Urinary bladder (tissue), 4 donors: Measurements from ENCODE around the gene ATP5ME. TPM values are rescaled to one million over a fixed set of nuclear protein-coding genes. Genes with fewer than 3 reads are reported as not detected.
"Not testable (repeated sequence)": the region's sequence is repeated elsewhere in the genome, so short reads cannot be mapped to it uniquely, and the experiment has no call there.

ENCODE experiments used
- DNase-seq: peaks from one replicate; pipeline ENCODE4 v3.0.0-alpha.2; 2015; ENCODE audit errors: extremely low spot score
- H3K27ac ChIP-seq: one replicate; pipeline ENCODE4 v1.5.1; 2013; ENCODE audit warnings: low read depth, mild to moderate bottlenecking, moderate library complexity
- H3K36me3 ChIP-seq: one replicate; pipeline ENCODE4 v1.6.1; 2013; ENCODE audit warnings: mild to moderate bottlenecking, moderate library complexity; ENCODE audit not compliant: insufficient read depth
- H3K4me1 ChIP-seq: one replicate; pipeline ENCODE4 v1.6.1; 2013; ENCODE audit warnings: mild to moderate bottlenecking, moderate library complexity; ENCODE audit not compliant: insufficient read depth
- H3K4me3 ChIP-seq: one replicate; pipeline ENCODE4 v1.5.1; 2013; ENCODE audit warnings: low read depth, low read length
- WGBS: extraction: QIAGEN DNeasy Blood & Tissue Kit; methylation state at CpG from one replicate; pipeline ENCODE4 v1.1.7; 2013; 5-methylcytosine and 5-hydroxymethylcytosine counted together
- polyA plus RNA-seq: library from polyadenylated mRNA; stranded (reverse); fragments of 200-250 nt; gene quantifications from one replicate; pipeline ENCODE4 v1.2.3, GENCODE V29; 2013
- total RNA-seq: library from RNA; depleted of rRNA; stranded (reverse); fragments of >200 nt; gene quantifications from one replicate; pipeline ENCODE4 v1.2.3, GENCODE V29; 2014
- donor health status: healthy with polysubstance abuse.
- donor health status: healthy.

ATP5ME gene
- total and polyA plus RNA-seq, 2 donors: 160 to 430 TPM

DNA sequence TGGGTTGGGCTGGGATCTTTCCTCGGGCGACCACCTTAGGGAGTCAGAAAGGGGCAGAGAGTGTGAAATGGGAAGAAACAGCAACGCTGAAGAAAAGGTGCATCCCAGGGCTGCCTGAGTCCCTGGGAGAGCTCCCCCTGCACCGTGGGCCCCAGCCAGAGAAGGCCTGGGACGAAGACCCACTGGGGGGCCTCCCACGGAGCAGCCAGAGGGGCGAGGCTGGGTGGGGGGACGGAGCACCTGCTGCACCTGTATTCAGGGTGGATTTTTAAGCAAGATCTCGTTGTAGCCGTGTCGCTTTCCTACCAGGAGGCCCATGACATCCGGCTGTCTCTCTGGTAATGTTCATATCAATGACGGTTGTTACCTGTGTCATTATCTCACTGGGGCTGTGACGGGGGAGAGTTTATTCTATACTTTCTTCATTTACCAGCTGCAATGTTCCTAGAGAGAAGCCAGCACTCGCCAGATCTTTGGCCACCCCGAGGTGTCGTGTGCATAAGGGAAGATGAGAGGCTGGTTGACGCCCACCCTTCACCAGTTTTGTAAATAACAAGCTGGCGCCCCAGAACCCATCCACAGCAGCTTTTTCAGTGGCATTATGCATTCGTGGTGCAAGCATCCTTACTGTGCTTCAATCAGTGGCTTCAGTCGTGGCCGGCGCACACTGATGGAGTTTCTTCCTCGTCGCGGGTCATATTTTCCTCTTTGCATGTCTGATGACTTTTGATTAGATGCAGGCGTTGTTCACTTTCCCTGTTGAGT, 25.9 kb upstream of the ATP5ME start:
- no peak for DNase-seq
- 72% methylated on average over 27 of the region's 27 CpGs for WGBS
- H3K36me3 ChIP-seq: no peaks in the 10 kb centered on the region
- H3K4me3 ChIP-seq: no peak overlapping the region
- no peak overlapping the region for H3K27ac ChIP-seq
- H3K4me1 ChIP-seq: no peaks in the 10 kb centered on the region

DNA sequence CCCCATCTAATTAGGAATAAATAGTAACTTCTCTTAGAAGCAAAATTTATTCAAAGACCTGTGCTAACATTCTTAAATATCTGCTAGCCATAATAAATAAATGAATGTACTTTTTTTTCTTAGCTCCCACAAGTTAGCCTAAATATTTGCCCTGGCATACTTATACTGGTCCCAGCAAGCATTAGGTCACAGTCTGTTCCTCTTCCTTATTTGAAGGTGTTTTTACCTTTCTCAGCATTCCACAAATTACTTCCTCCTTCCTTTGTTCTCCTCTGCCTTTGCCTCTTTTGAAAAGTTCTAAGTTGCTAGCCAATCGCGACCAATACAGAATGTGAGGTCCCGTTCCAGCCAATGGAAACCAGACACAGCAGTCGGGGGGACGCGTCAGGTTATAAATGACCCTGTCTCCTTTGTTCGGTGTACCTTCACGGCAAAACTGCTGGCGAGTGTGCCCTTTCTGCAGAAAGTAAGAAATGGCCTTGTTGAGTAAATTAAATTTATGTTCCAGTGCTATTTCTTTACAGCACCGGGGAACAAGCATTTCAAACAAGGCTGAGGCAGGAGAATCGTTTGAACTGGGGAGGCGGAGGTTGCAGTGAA, 20.4 kb upstream of the ATP5ME start:
- not testable (repeated sequence) for H3K36me3 ChIP-seq, H3K4me1 ChIP-seq, DNase-seq, H3K4me3 ChIP-seq, H3K27ac ChIP-seq
- 85% methylated on average over 12 of the region's 12 CpGs for WGBS

DNA sequence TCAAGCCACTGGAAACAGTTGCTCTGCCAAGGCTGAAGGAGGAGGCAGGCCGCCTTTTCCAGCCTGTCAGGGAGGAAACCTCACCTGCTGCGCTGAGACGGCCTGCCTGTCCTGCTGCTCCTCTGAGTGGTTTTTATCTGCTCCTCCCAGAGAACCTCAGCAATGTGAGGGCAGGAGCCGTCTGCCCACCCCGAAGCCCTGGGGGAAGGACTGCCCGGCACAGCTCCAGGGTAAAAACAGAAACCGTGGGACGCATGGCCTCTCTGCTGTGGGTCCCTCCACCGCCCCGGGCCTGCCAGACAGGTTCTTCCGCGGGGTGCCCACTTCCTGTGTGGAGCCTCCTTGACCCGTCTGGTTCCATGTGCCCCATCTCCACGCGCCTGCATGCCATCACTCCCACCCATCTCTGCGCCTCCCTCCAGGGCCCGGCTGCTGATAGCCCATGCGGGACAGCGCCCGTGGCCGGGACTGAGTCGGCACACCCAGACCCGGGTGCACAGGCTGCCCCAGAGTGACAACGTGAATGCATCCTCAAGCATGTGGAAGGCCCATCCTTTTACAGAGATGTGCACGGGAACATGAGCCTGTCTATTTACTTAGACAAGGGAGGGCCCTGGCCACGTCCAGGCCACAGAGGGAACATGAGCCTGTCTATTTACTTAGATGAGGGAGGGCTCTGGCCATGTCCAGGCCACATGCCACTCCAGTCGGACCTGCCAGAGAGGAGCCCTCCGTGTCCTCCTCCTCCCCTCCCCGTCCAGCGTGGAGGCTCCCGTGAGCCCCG, 18.9 kb upstream of the ATP5ME start:
- no peaks in the 10 kb centered on the region for H3K36me3 ChIP-seq
- H3K27ac ChIP-seq: no peak overlapping the region
- WGBS: 72% methylated on average over 32 of the region's 32 CpGs
- H3K4me3 ChIP-seq: no peak overlapping the region
- no peak for DNase-seq
- H3K4me1 ChIP-seq: no peaks in the 10 kb centered on the region

DNA sequence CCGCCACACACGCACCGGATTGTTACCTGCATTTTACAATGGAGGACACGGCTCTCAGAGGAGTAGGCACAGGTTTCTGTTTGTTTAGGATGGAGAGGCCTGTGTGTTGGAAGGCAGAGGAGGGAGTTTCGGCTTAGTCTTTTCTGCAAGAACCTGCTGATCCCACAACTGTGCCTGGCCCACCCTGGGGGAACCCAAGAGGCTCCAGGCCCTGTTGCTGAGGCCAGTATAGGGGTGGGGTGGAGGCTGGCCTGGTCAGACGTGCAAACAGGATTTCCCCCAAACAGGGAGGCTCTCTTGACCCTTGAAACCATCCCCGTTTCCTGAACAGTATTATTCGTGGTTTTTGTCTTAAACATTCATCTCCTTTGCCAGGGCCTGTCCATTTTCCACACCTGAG, 15.6 kb upstream of the ATP5ME start:
- WGBS: 86% methylated on average over 8 of the region's 8 CpGs
- DNase-seq: no peak

DNA sequence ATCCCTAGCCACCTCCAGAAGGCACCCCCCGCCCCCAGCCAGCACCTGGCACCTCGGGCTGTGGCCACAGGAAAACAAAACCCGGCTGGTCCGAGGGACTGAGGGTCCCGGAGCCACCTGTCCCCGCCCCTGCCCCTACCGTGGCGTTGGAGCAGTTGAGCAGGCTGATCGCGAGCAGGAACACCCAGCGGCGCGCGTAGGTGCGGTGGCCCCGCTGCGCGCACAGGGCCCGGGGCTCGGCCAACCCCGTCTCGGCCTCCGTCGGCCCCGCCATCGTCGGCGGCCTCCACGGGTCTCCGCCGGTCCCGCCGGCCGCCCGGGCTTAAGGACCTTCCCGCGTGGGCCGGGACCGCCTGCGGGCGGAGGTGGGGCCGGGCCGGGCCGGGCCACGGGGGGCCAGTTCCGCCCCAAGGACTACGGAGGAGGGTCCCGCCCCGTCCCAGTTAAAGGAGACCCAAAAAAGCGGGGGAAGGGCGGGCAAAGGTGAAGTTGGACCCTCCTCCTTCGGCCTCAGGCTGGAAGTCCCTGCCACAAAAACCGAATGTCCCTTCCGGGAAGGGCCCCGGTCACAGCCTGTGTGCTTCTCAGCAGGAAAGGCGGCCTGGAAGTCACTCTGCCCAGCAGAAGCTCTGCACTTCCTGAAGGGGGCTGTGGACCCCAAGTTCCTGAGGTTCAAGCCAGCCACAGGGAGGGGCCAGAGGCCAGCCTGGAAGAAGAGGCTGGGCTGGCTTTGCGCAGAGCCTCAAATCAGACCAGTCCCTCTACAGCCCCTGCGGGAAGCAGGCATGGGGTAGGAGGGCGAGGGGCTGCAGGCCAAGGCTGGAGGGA, 15.0 kb upstream of the ATP5ME start, which contains the start of gene SLC49A3:
TSS of gene SLC49A3 (minus strand) at position 298 of the 828 bp plus-strand sequence. CDS start at position 274, 24 bp downstream.
- peak within 1 kb of the TSS; percentile 38 for H3K27ac ChIP-seq
- WGBS: 11% methylated on average over 59 of the region's 59 CpGs
- DNase-seq: no peak
- H3K4me1 ChIP-seq: no peaks in the 10 kb centered on the region
- H3K4me3 ChIP-seq: peak within 1 kb of the TSS; percentile 35
- no peaks in the 10 kb centered on the region for H3K36me3 ChIP-seq

More for the DNA sequence above, 15.6 kb upstream of the ATP5ME start:
- H3K4me3 ChIP-seq: no peak overlapping the region
- H3K4me1 ChIP-seq: no peaks in the 10 kb centered on the region
- H3K36me3 ChIP-seq: no peaks in the 10 kb centered on the region
- no peak overlapping the region for H3K27ac ChIP-seq

DNA sequence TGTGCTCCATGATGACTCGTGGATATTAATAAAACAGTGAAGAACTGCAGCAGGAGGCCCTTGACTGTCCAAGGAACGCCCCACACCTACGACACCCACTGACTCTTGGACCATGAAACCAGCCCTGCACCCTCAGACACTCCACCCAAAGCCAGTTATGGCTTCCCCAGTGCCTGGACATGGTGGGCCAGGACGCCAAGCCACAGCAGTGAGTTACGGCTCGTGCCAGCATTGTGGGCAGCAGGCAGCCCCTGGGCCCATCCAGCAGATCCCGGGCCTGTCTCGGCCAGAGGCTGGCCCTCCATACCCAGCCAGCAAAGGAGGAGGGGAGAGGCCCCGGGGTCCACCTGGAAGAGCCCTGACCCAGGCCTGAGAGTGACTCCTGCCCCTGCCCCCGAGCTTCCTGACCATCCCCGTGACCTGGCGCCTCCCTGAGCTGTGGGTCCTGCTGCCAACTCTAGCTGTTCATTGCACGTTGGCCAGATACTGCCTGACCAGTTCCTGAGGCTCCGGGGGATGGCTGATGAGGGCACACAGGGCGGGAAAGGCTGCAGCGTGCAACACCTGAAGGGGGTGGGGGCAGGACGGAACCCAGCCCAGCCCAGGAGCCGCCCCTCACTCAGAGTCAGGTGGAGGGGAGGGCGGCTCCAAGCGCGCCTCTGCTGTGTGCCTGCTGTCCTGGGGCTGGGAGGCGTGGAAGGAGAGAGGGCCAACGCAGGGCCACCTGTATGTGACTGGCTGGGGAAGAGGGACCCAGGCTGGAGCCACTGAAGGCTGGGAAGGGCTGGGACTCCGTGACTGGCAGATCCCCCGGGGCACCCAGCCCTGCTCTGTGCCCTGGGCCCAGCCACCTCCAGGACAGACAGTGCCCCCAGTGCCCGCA, 14.1 kb upstream of the ATP5ME start:
- no peaks in the 10 kb centered on the region for H3K36me3 ChIP-seq
- no peak for DNase-seq
- peak overlapping the region; percentile 38 for H3K27ac ChIP-seq
- H3K4me3 ChIP-seq: peak overlapping the region; percentile 35
- H3K4me1 ChIP-seq: no peaks in the 10 kb centered on the region
- 82% methylated on average over 26 of the region's 26 CpGs for whole genome bisulfite sequencing

DNA sequence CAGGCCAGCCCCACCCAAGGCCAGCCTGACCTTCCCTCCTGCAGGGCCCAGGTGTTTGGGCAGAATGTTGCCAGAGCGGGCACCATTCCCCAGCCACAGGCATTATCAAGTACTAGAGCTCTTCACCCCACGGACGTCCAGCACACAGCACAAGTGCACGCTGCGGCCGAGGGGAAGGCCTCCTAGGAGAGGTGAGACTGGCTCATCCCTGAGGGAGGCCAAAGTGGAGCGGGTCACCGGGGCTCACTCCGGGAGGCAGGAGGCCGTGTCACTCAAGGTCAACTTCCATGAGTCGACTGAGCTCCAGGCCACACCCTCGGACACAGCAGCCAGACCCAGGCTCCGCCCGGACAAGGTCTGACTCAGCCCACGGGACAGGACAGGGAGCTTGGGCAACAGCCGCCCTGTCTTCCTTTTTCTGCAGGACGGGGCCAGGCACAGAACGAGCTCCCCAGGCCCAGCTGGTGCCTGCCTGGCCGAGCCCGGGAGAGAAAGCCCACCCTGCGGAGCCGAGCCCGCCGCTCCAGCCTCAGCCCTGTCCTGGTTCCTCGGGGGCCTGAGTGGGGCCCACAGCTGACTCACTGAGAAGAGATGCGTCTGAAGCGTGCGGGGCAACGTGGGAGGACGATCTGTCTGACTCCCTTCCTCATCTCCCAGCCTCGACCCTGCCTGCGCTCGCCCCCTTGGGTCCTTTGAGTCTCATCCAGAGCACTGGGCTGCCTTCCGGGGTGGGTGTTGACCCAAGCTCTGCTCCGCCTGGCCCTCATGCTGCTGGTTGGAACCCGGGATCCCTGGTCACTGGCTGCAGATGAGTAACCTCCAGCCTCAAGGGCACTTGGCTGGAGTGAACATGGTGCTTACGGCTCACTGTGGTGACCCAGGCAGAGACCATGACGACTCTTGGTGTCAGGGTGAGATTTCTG, 13.2 kb upstream of the ATP5ME start:
- Histone ChIP-seq H3K36me3 (no peaks in the 10 kb centered on the region), H3K4me1 (no peaks in the 10 kb centered on the region), H3K4me3 (no peak overlapping the region), H3K27ac (peak overlapping the region; percentile 76)
- no peak for DNase-seq
- 65% methylated on average over 38 of the region's 38 CpGs for WGBS

DNA sequence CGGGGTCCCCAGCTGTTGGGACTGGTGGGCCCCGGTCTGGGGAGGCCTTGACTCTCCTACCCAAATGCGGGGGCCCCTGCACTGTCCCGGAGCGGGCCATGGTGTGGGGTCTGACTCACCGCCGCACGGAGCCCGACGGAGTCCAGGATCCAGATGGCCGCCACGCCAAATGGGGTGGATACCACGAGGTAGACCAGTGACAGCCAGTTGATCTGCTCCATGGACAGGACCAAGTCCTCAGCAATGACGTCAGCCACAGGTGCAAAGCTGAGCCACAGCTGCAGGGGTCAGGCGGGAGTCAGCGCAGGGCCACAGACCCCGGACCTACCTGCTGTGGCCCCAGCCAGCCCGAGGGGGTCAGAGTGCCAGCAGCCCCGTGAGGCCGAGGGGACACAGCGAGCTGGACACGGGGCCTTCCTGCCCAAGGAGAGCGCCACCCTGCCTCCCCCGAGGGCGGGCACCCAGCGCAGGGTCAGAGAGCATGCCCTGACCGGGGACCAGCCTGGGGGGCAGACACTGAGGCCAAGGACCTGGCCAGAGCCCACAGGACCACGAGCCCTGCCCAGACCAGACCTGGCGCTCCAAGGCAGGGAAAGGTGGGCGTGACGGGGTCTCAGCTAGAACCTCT, 12.5 kb upstream of the ATP5ME start:
- Histone ChIP-seq H3K36me3 (no peaks in the 10 kb centered on the region), H3K4me1 (no peaks in the 10 kb centered on the region), H3K27ac (peak overlapping the region; percentile 11), H3K4me3 (no peak overlapping the region)
- no peak for DNase-seq
- WGBS: 94% methylated on average over 31 of the region's 31 CpGs

DNA sequence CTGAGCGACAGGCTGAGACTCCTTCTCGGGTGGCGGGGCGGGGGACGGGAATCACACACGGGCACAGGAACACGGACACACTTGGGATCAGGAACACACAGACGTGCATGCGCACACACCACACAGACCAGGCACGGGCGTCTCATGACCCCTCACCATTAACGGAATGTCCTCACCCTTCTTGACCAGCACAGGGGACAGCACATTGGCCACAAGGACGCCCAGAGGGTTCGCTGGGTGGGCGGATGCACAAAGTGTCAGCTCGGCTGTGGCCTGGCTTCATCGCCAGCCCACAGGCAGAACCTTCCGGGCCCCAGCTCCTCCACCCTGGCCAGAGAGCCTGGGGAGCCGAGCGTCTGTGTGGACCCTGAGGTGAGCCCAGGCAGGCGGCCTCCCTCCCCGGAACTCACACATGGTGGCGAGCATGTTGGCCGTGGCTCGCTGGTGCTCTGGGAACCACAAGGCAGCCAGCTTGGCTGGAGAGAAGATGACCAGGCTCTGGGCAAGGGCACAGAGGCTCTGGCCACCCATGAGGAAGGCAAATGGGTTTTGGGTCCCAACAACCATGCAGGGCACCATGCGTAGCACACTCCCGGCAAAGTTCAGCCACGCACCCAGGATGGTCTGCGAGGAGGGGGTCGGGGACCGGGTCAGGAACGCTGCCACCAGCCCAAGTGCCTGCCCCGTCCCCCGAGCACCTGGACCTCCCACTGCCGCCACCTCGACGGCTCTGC, 11.8 kb upstream of the ATP5ME start:
- no peaks in the 10 kb centered on the region for H3K36me3 ChIP-seq
- H3K4me3 ChIP-seq: no peak overlapping the region
- DNase-seq: no peak
- H3K27ac ChIP-seq: no peak overlapping the region
- no peaks in the 10 kb centered on the region for H3K4me1 ChIP-seq
- 92% methylated on average over 37 of the region's 37 CpGs for WGBS

DNA sequence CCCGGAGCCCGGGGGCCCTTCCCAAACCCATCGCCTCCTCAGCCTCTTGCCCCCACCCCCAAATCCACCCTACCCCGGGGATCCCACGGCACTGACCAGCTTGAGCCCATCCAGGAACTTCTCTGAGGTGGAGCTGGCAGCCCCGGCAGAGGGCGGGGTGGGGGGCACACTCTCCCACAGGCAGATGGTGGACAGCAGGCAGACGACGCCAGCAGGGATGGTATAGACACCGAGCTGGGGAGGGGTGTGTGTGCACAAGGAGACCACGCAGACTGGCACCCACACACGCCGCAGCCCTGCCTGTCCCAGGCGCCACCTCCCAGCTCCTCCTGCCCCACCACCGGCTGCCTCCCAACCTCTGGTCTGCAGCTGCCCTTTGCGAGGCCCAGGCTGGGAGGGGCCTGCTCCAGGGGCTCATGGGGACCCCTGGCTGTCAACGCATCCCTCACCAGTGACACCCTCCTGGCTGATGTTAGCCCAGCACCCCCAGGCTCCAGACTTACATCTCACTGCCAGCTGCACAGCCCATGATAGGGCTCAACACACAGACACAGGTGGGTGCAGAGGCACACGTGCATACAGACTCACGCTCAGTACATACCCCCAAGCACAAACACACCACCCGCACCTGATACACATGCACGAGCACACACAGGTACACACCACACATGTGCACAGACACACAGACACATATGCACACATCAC, 10.7 kb upstream of the ATP5ME start:
- H3K36me3 ChIP-seq: no peaks in the 10 kb centered on the region
- no peak overlapping the region for H3K27ac ChIP-seq
- H3K4me1 ChIP-seq: no peaks in the 10 kb centered on the region
- WGBS: 73% methylated on average over 21 of the region's 21 CpGs
- no peak for DNase-seq
- no peak overlapping the region for H3K4me3 ChIP-seq
